Neural progenitor cell (in vitro differentiated cells): ENCODE data around the gene ABCF1.

Source experiments
- EZH2 ChIP-seq: fragments of 200-600 bp; sonication (generic); IDR thresholded peaks from 2 replicates; pipeline ENCODE4 v1.6.1; 2017; ENCODE audit warnings: antibody characterized with exemption, mild to moderate bottlenecking, moderate library complexity
- TF ChIP-seq, protein P1 (sequence below): fragments of 200-600 bp; sonication (generic); IDR thresholded peaks from 2 replicates; pipeline ENCODE4 v1.5.1; 2017; ENCODE audit warnings: antibody characterized with exemption, mild to moderate bottlenecking

DNA sequence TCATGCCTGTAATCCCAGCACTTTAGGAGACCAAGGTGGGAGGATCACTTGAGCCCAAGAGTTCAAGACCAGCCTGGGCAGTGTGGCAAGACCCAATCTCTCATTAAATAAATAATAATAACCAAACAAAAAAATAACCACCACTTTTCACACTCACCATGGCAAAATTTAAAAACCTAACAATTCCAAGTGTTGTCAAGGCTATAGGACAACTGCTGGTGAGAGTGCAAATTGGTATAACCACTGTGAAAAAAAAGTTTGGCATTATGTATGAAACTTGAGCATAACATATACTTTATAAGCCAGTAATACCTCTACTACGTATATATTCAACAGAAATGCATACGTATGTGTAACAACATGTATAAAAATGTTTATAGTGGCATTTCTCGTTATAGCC lies 10.3 kb upstream of the ABCF1 start:
- TF ChIP-seq, protein P1, sequence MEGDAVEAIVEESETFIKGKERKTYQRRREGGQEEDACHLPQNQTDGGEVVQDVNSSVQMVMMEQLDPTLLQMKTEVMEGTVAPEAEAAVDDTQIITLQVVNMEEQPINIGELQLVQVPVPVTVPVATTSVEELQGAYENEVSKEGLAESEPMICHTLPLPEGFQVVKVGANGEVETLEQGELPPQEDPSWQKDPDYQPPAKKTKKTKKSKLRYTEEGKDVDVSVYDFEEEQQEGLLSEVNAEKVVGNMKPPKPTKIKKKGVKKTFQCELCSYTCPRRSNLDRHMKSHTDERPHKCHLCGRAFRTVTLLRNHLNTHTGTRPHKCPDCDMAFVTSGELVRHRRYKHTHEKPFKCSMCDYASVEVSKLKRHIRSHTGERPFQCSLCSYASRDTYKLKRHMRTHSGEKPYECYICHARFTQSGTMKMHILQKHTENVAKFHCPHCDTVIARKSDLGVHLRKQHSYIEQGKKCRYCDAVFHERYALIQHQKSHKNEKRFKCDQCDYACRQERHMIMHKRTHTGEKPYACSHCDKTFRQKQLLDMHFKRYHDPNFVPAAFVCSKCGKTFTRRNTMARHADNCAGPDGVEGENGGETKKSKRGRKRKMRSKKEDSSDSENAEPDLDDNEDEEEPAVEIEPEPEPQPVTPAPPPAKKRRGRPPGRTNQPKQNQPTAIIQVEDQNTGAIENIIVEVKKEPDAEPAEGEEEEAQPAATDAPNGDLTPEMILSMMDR: no peak
- TF ChIP-seq EZH2: no peak
